ENCODE results near the gene SLC9A6. TPM values are rescaled to one million over a fixed set of nuclear protein-coding genes. Genes with fewer than 3 reads are reported as not detected.

SLC9A6 gene
- total and polyA plus RNA-seq, 5 donors, result 16.0 to 19.8 (median 18.0) TPM

- no peak overlapping the region for H3K4me3 ChIP-seq (ENCODE audit: low read length)
- H3K27me3 ChIP-seq (ENCODE audit: control insufficient read depth, insufficient read depth), result no peaks in the 10 kb centered on the region
- no peak for DNase-seq
- intact Hi-C loops (cut with DNase I), result loop anchor here (2.0 to 10.0 kb wide), 8 partner anchors 85 to 238 kb away; partner anchors contain the start of gene FHL1 (in 1 of the 4)
- peak overlapping the region; percentile 71 for H3K27ac ChIP-seq (ENCODE audit: low read length)
- peaks cover 1% of the 10 kb centered on the region for H3K4me1 ChIP-seq (ENCODE audit: control insufficient read depth, insufficient read depth, low read length)
- no peak for ATAC-seq
- 40% methylated on average over 2 of the region's 2 CpGs for WGBS
- H3K9me3 ChIP-seq (ENCODE audit: control insufficient read depth, low read length), result no peaks in the 10 kb centered on the region
Observed at GRCh38 chrX:136029766-136030165, 44.5 kb downstream of the SLC9A6 start.

GRCh38 chrX:136030303-136031191 lies 45.3 kb downstream of the SLC9A6 start:
- intact Hi-C loops (cut with DNase I), result loop anchor here in 3 of 4 donors (10.0 kb wide), 3 partner anchors 84 to 134 kb away; partner anchors contain the start of gene FHL1 (in 1 of the 3)
- ATAC-seq, result peak; percentile 90 to 94
- WGBS, result 12% methylated on average over 9 of the region's 9 CpGs
- H3K27ac ChIP-seq (ENCODE audit: low read length), result peak overlapping the region; percentile 100
- H3K9me3 ChIP-seq (ENCODE audit: control insufficient read depth, low read length), result no peaks in the 10 kb centered on the region
- H3K4me1 ChIP-seq (ENCODE audit: control insufficient read depth, insufficient read depth, low read length), result peaks cover 1% of the 10 kb centered on the region
- DNase-seq, result peak; percentile 74 to 79 (median 74)
- H3K4me3 ChIP-seq (ENCODE audit: low read length), result no peak overlapping the region
- H3K27me3 ChIP-seq (ENCODE audit: control insufficient read depth, insufficient read depth), result no peaks in the 10 kb centered on the region

- intact Hi-C loops (cut with DNase I), result loop anchor here in 3 of 4 donors (10.0 kb wide), 3 partner anchors 83 to 133 kb away; partner anchors contain the start of gene FHL1 (in 1 of the 3)
- H3K27me3 ChIP-seq (ENCODE audit: control insufficient read depth, insufficient read depth), result no peaks in the 10 kb centered on the region
- no peak for DNase-seq
- H3K4me1 ChIP-seq (ENCODE audit: control insufficient read depth, insufficient read depth, low read length), result peaks cover 1% of the 10 kb centered on the region
- H3K9me3 ChIP-seq (ENCODE audit: control insufficient read depth, low read length), result no peaks in the 10 kb centered on the region
- H3K4me3 ChIP-seq (ENCODE audit: low read length), result no peak overlapping the region
- WGBS, result 82% methylated on average over 5 of the region's 5 CpGs
- no peak for ATAC-seq
- H3K27ac ChIP-seq (ENCODE audit: low read length), result peak overlapping the region; percentile 64
Observed at GRCh38 chrX:136031626-136032025, 46.4 kb downstream of the SLC9A6 start.

- H3K27ac ChIP-seq (ENCODE audit: low read length), result peak overlapping the region; percentile 37
- no peak overlapping the region for H3K4me3 ChIP-seq (ENCODE audit: low read length)
- H3K4me1 ChIP-seq (ENCODE audit: control insufficient read depth, insufficient read depth, low read length), result peaks cover 1% of the 10 kb centered on the region
- ATAC-seq (no peak), DNase-seq (no peak)
- WGBS, result 72% methylated on average over 4 of the region's 4 CpGs
- no peaks in the 10 kb centered on the region for H3K9me3 ChIP-seq (ENCODE audit: control insufficient read depth, low read length)
- intact Hi-C loops (cut with DNase I), result loop anchor here in 3 of 4 donors (10.0 kb wide), 3 partner anchors 82 to 132 kb away; partner anchors contain the start of gene FHL1 (in 1 of the 3)
- no peaks in the 10 kb centered on the region for H3K27me3 ChIP-seq (ENCODE audit: control insufficient read depth, insufficient read depth)
Observed at GRCh38 chrX:136032370-136032769, 47.1 kb downstream of the SLC9A6 start.

GRCh38 chrX:136034668-136035067 lies 49.4 kb downstream of the SLC9A6 start:
- intact Hi-C loops (cut with DNase I), result loop anchor here in 3 of 4 donors (10.0 kb wide), 3 partner anchors 80 to 130 kb away; partner anchors contain the start of gene FHL1 (in 1 of the 3)
- Histone ChIP-seq H3K9me3 (ENCODE audit: control insufficient read depth, low read length) (no peaks in the 10 kb centered on the region), H3K27ac (ENCODE audit: low read length) (no peak overlapping the region), H3K4me1 (ENCODE audit: control insufficient read depth, insufficient read depth, low read length) (peaks cover 1% of the 10 kb centered on the region), H3K4me3 (ENCODE audit: low read length) (no peak overlapping the region), H3K27me3 (ENCODE audit: control insufficient read depth, insufficient read depth) (no peaks in the 10 kb centered on the region)
- ATAC-seq, result no peak
- 75% methylated on average over 1 of the region's 1 CpG for WGBS
- no peak for DNase-seq

- Histone ChIP-seq H3K27me3 (ENCODE audit: control insufficient read depth, insufficient read depth) (no peaks in the 10 kb centered on the region), H3K4me1 (ENCODE audit: control insufficient read depth, insufficient read depth, low read length) (peaks cover 1% of the 10 kb centered on the region), H3K9me3 (ENCODE audit: control insufficient read depth, low read length) (no peaks in the 10 kb centered on the region), H3K27ac (ENCODE audit: low read length) (no peak overlapping the region), H3K4me3 (ENCODE audit: low read length) (no peak overlapping the region)
- WGBS, result 81% methylated on average over 1 of the region's 1 CpG
- intact Hi-C loops (cut with DNase I), result loop anchor here in 3 of 4 donors (10.0 kb wide), 3 partner anchors 79 to 129 kb away; partner anchors contain the start of gene FHL1 (in 1 of the 3)
- ATAC-seq, result no peak
- no peak for DNase-seq
Observed at GRCh38 chrX:136035663-136036062, 50.4 kb downstream of the SLC9A6 start.

- DNase-seq (no peak), ATAC-seq (no peak)
- no peaks in the 10 kb centered on the region for H3K27me3 ChIP-seq (ENCODE audit: control insufficient read depth, insufficient read depth)
- intact Hi-C loops (cut with DNase I), result loop anchor here in 3 of 4 donors (10.0 kb wide), 3 partner anchors 75 to 125 kb away; partner anchors contain the start of gene FHL1 (in 1 of the 3)
- no peak overlapping the region for H3K4me3 ChIP-seq (ENCODE audit: low read length)
- no peak overlapping the region for H3K27ac ChIP-seq (ENCODE audit: low read length)
- no peaks in the 10 kb centered on the region for H3K4me1 ChIP-seq (ENCODE audit: control insufficient read depth, insufficient read depth, low read length)
- H3K9me3 ChIP-seq (ENCODE audit: control insufficient read depth, low read length), result no peaks in the 10 kb centered on the region
Observed at GRCh38 chrX:136039485-136039884, 54.2 kb downstream of the SLC9A6 start.

GRCh38 chrX:136039968-136040367 lies 54.7 kb downstream of the SLC9A6 start:
- no peaks in the 10 kb centered on the region for H3K9me3 ChIP-seq (ENCODE audit: control insufficient read depth, low read length)
- DNase-seq (no peak), ATAC-seq (no peak)
- H3K4me3 ChIP-seq (ENCODE audit: low read length), result no peak overlapping the region
- 69% methylated on average over 7 of the region's 7 CpGs for WGBS
- no peaks in the 10 kb centered on the region for H3K27me3 ChIP-seq (ENCODE audit: control insufficient read depth, insufficient read depth)
- no peak overlapping the region for H3K27ac ChIP-seq (ENCODE audit: low read length)
- intact Hi-C loops (cut with DNase I), result loop anchor here in 3 of 4 donors (10.0 kb wide), 3 partner anchors 75 to 125 kb away; partner anchors contain the start of gene FHL1 (in 1 of the 3)
- H3K4me1 ChIP-seq (ENCODE audit: control insufficient read depth, insufficient read depth, low read length), result no peaks in the 10 kb centered on the region

- H3K9me3 ChIP-seq (ENCODE audit: control insufficient read depth, low read length), result no peaks in the 10 kb centered on the region
- DNase-seq (no peak), ATAC-seq (no peak)
- no peak overlapping the region for H3K27ac ChIP-seq (ENCODE audit: low read length)
- no peaks in the 10 kb centered on the region for H3K27me3 ChIP-seq (ENCODE audit: control insufficient read depth, insufficient read depth)
- no peaks in the 10 kb centered on the region for H3K4me1 ChIP-seq (ENCODE audit: control insufficient read depth, insufficient read depth, low read length)
- intact Hi-C loops (cut with DNase I), result no loop called here
- WGBS, result 92% methylated on average over 7 of the region's 7 CpGs
- no peak overlapping the region for H3K4me3 ChIP-seq (ENCODE audit: low read length)
Observed at GRCh38 chrX:136041254-136041812, 56.1 kb downstream of the SLC9A6 start.

- 79% methylated on average over 5 of the region's 5 CpGs for WGBS
- no peaks in the 10 kb centered on the region for H3K9me3 ChIP-seq (ENCODE audit: control insufficient read depth, low read length)
- no peak for ATAC-seq
- no peak for DNase-seq
- H3K27me3 ChIP-seq (ENCODE audit: control insufficient read depth, insufficient read depth), result no peaks in the 10 kb centered on the region
- H3K27ac ChIP-seq (ENCODE audit: low read length), result no peak overlapping the region
- intact Hi-C loops (cut with DNase I), result no loop called here
- H3K4me1 ChIP-seq (ENCODE audit: control insufficient read depth, insufficient read depth, low read length), result no peaks in the 10 kb centered on the region
- no peak overlapping the region for H3K4me3 ChIP-seq (ENCODE audit: low read length)
Observed at GRCh38 chrX:136045008-136045407, 59.8 kb downstream of the SLC9A6 start.

Data from right cardiac atrium (tissue), 5 donors.